ENCODE results near the gene CANX. TPM values are rescaled to one million over a fixed set of nuclear protein-coding genes. Genes with fewer than 3 reads are reported as not detected.
A peak's percentile ranks its signal among the peaks of the same experiment; 100 is the strongest.

Gene CANX
- total RNA-seq, 1 donor from 2014 or later: 574 TPM

GRCh38 chr5:179767496-179768100 lies 68.8 kb downstream of the CANX start:
- H3K9me3 Mint-ChIP-seq (ENCODE audit: low read depth): no peaks in the 10 kb centered on the region
- no peak for TF ChIP-seq CTCF (IDR thresholded peaks at IDR 0.05; ENCODE audit: unreplicated experiment)
- H3K36me3 Mint-ChIP-seq (ENCODE audit: insufficient read depth): peaks cover 27% of the 10 kb centered on the region
- H3K4me1 Mint-ChIP-seq (ENCODE audit: low read depth): peaks cover 16% of the 10 kb centered on the region
- H3K27me3 Mint-ChIP-seq: no peaks in the 10 kb centered on the region
- no peak for DNase-seq (ENCODE audit: low spot score, unreplicated experiment)
- H3K4me3 Mint-ChIP-seq (ENCODE audit: low read depth): no peak overlapping the region
- H3K27ac Mint-ChIP-seq: peak overlapping the region; percentile 17

GRCh38 chr5:179768326-179769085 lies 69.7 kb downstream of the CANX start:
- DNase-seq (ENCODE audit: low spot score, unreplicated experiment): no peak
- peaks cover 31% of the 10 kb centered on the region for H3K36me3 Mint-ChIP-seq (ENCODE audit: insufficient read depth)

GRCh38 chr5:179769271-179769670 lies 70.5 kb downstream of the CANX start:
- no peak for TF ChIP-seq CTCF (IDR thresholded peaks at IDR 0.05; ENCODE audit: unreplicated experiment)
- no peak overlapping the region for H3K27ac Mint-ChIP-seq
- no peaks in the 10 kb centered on the region for H3K4me1 Mint-ChIP-seq (ENCODE audit: low read depth)
- no peak overlapping the region for H3K4me3 Mint-ChIP-seq (ENCODE audit: low read depth)
- no peak for DNase-seq (ENCODE audit: low spot score, unreplicated experiment)
- H3K27me3 Mint-ChIP-seq: no peaks in the 10 kb centered on the region
- no peaks in the 10 kb centered on the region for H3K9me3 Mint-ChIP-seq (ENCODE audit: low read depth)
- H3K36me3 Mint-ChIP-seq (ENCODE audit: insufficient read depth): peaks cover 31% of the 10 kb centered on the region

More at GRCh38 chr5:179768326-179769085, 69.7 kb downstream of the CANX start:
- H3K4me3 Mint-ChIP-seq (ENCODE audit: low read depth): no peak overlapping the region
- peaks cover 6% of the 10 kb centered on the region for H3K4me1 Mint-ChIP-seq (ENCODE audit: low read depth)
- H3K27ac Mint-ChIP-seq: peak overlapping the region; percentile 17
- no peaks in the 10 kb centered on the region for H3K9me3 Mint-ChIP-seq (ENCODE audit: low read depth)
- peak; percentile 34 for TF ChIP-seq CTCF (IDR thresholded peaks at IDR 0.05; ENCODE audit: unreplicated experiment)
- no peaks in the 10 kb centered on the region for H3K27me3 Mint-ChIP-seq

- H3K4me3 Mint-ChIP-seq (ENCODE audit: low read depth): no peak overlapping the region
- no peak overlapping the region for H3K27ac Mint-ChIP-seq
- no peak for TF ChIP-seq CTCF (IDR thresholded peaks at IDR 0.05; ENCODE audit: unreplicated experiment)
- no peaks in the 10 kb centered on the region for H3K4me1 Mint-ChIP-seq (ENCODE audit: low read depth)
- H3K9me3 Mint-ChIP-seq (ENCODE audit: low read depth): no peaks in the 10 kb centered on the region
- H3K36me3 Mint-ChIP-seq (ENCODE audit: insufficient read depth): peaks cover 31% of the 10 kb centered on the region
- no peak for DNase-seq (ENCODE audit: low spot score, unreplicated experiment)
- no peaks in the 10 kb centered on the region for H3K27me3 Mint-ChIP-seq
Measured at GRCh38 chr5:179769796-179770195, 71.0 kb downstream of the CANX start.

- no peaks in the 10 kb centered on the region for H3K4me1 Mint-ChIP-seq (ENCODE audit: low read depth)
Measured at GRCh38 chr5:179771311-179771895, 72.6 kb downstream of the CANX start.

More at GRCh38 chr5:179771311-179771895, 72.6 kb downstream of the CANX start:
- no peak overlapping the region for H3K4me3 Mint-ChIP-seq (ENCODE audit: low read depth)
- no peaks in the 10 kb centered on the region for H3K27me3 Mint-ChIP-seq
- TF ChIP-seq CTCF (IDR thresholded peaks at IDR 0.05; ENCODE audit: unreplicated experiment): no peak
- peaks cover 35% of the 10 kb centered on the region for H3K36me3 Mint-ChIP-seq (ENCODE audit: insufficient read depth)
- H3K27ac Mint-ChIP-seq: no peak overlapping the region
- no peaks in the 10 kb centered on the region for H3K9me3 Mint-ChIP-seq (ENCODE audit: low read depth)
- no peak for DNase-seq (ENCODE audit: low spot score, unreplicated experiment)

Data from progenitor cell of endocrine pancreas (in vitro differentiated cells).